ENCODE data around the gene TRAM2. TPM values are rescaled to one million over a fixed set of nuclear protein-coding genes. Genes with fewer than 3 reads are reported as not detected.

The TRAM2 gene
- total and polyA plus RNA-seq, 2 of the 4 experiments (the other 2 are of a cell fraction), result 77.2 to 95.7 TPM

- peak overlapping the region; percentile 11; the same call in 1 of the 2 replicates for H3K9ac ChIP-seq (ENCODE audit: low read depth, low read length)
- H4K91ac ChIP-seq (ENCODE audit: insufficient read depth, low read depth, low read length), result peak overlapping the region; percentile 97
- peak overlapping the region; percentile 92 for H3K4ac ChIP-seq (ENCODE audit: low read depth, low read length)
- peak overlapping the region; percentile 91 for H2BK120ac ChIP-seq (ENCODE audit: low read depth, low read length)
- H4K8ac ChIP-seq (ENCODE audit: low read depth in 2 of 2, low read length in 2 of 2), result peak overlapping the region; percentile 83 to 84
- H3K14ac ChIP-seq (replicated peaks; ENCODE audit: low read depth, low read length), result peak overlapping the region; percentile 92
- peak overlapping the region; percentile 77 for H3K56ac ChIP-seq (ENCODE audit: extremely low read depth, insufficient read depth, low read length)
- dilution Hi-C loops (cut with HindIII; ENCODE audit: low sequenced_read_pairs, unreplicated experiment), result no loop called here
- peak overlapping the region; percentile 87 for H3K23ac ChIP-seq (ENCODE audit: low read depth, low read length)
- H3K27ac ChIP-seq (ENCODE audit: insufficient read depth, low read length), result peak overlapping the region; percentile 82
- intact Hi-C loops (cut with micrococcal nuclease), result no loop called here
- peaks cover 48% of the 10 kb centered on the region for H3K9me1 ChIP-seq (ENCODE audit: insufficient read depth, low read length)
- H2AFZ ChIP-seq (replicated peaks; ENCODE audit: low read length, poor library complexity), result no peak overlapping the region
- H3K9me3 ChIP-seq (ENCODE audit: control insufficient read depth, insufficient read depth, low read length), result no peaks in the 10 kb centered on the region
- in situ Hi-C loops (cut with MboI; ENCODE audit: low sequenced_read_pairs), result no loop called here
- no peak for DNase-seq
- H3K36me3 ChIP-seq (ENCODE audit: control insufficient read depth, insufficient read depth, low read length), result peaks cover 25% of the 10 kb centered on the region
- H4K20me1 ChIP-seq (ENCODE audit: insufficient read depth, low read length), result 0 out of 2 replicates have a peak, but pooled peaks cover 3% of the 10 kb centered on the region
- peak overlapping the region; percentile 63 for H2BK15ac ChIP-seq (ENCODE audit: low read depth, low read length)
- ChIA-PET CTCF (interaction anchor here (1.1 to 1.5 kb wide), 2 partner anchors 32 to 35 kb away, joined by 3 to 6 read pairs; no protein-coding TSS in a partner anchor), POLR2A (ENCODE audit: unreplicated experiment) (interaction anchor here (0.6 kb wide), 1 partner anchor 124 kb away, joined by 3 read pairs; no protein-coding TSS in a partner anchor)
- peaks cover 47% of the 10 kb centered on the region for H3K4me1 ChIP-seq (ENCODE audit: control insufficient read depth, insufficient read depth, low read length)
- H2BK5ac ChIP-seq (ENCODE audit: low read depth, low read length, poor library complexity, severe bottlenecking), result peak overlapping the region; percentile 95
- peak overlapping the region; percentile 32 for H2AK9ac ChIP-seq (replicated peaks; ENCODE audit: low read depth, low read length, poor library complexity)
- no peak for TF ChIP-seq POLR2A (IDR thresholded peaks at IDR 0.05; ENCODE audit: low read depth, low read length)
- TF ChIP-seq BHLHE40 (IDR thresholded peaks at IDR 0.05; ENCODE audit: low read depth, low read length), result no peak
- no peak for TF ChIP-seq CHD1 (IDR thresholded peaks at IDR 0.05; ENCODE audit: low read depth, low read length)
- no peak for TF ChIP-seq SMC3 (IDR thresholded peaks at IDR 0.05; ENCODE audit: low read depth, low read length)
- no peak for TF ChIP-seq RCOR1 (IDR thresholded peaks at IDR 0.05; ENCODE audit: insufficient replicate concordance, low read length)
- no peak for TF ChIP-seq NFE2L2 (IDR thresholded peaks at IDR 0.05; ENCODE audit: low read depth, low read length)
- no peak for TF ChIP-seq USF2 (IDR thresholded peaks at IDR 0.05; ENCODE audit: low read depth, low read length)
- no peaks in the 10 kb centered on the region for H3K27me3 ChIP-seq (ENCODE audit: control insufficient read depth, insufficient read depth, low read length)
- peak overlapping the region; percentile 50 for H4K5ac ChIP-seq (ENCODE audit: low read depth, low read length)
- H3K4me2 ChIP-seq (ENCODE audit: low read depth, low read length), result peak overlapping the region; percentile 32; the same call in 1 of the 2 replicates
- H3K79me1 ChIP-seq (ENCODE audit: low read depth in 1 of 2, low read length in 2 of 2), result peaks cover 32 to 84% of the 10 kb centered on the region in 2 experiments
- no peak overlapping the region for H3K4me3 ChIP-seq (ENCODE audit: insufficient read depth, low read depth, low read length)
- no peak for ATAC-seq (ENCODE audit: low read depth)
- no TSS peak for BruUV-seq (replicated peaks)
- WGBS, 2 experiments (ENCODE audit: extremely low coverage in 2 of 2, insufficient read length in 1 of 2), result no CpG with 5 or more reads among the region's 5 CpGs
- H2AK5ac ChIP-seq (ENCODE audit: low read depth, low read length), result peak overlapping the region; percentile 96
- peak overlapping the region; percentile 83 for H3K18ac ChIP-seq (ENCODE audit: low read depth, low read length)
- H2BK20ac ChIP-seq (ENCODE audit: low read depth, low read length), result peak overlapping the region; percentile 91
Observed at GRCh38 chr6:52538252-52538900, 38.5 kb downstream of the TRAM2 start.

All from IMR-90 (cell line).